Fibroblast of mammary gland (primary cell): ENCODE measurements around the gene GPX3.
A peak's percentile ranks its signal among the peaks of the same experiment; 100 is the strongest.

Source experiments
- DNase-seq: peaks from one replicate; pipeline ENCODE4 v3.0.0-alpha.2; 2010; ENCODE audit warnings: low read depth
- H3K4me3 ChIP-seq: 2 replicates; pipeline ENCODE4 v1.5.1; 2011; ENCODE audit warnings: low read depth, mild to moderate bottlenecking, low read length, moderate library complexity; ENCODE audit not compliant: control insufficient read depth
- TF ChIP-seq, protein P1 (sequence below): conservative IDR thresholded peaks from 2 replicates; pipeline ENCODE4 v1.5.1; 2011; ENCODE audit warnings: low read depth, low read length, inconsistent platforms; ENCODE audit not compliant: control insufficient read depth, insufficient read depth

The GPX3 gene

DNA sequence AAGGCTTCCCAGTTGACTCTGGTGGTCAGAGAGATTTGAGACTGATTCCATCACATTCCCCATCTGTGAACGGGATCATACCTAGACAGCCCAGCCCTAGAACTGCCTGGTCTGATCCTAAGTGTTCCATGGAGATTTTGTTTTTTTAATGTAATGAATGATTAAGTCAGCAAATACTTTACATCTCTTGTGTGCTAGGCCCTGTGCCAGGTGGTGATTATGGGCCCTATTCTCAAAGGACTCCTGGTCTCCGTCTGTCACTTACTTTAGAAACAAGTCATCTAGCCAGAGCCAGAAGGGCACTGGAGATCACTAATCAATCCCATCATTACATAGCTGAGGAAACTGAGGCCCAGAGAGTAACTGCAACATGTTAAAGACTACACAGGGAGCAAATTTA is 1.1 kb upstream of the GPX3 start:
- TF ChIP-seq, protein P1, sequence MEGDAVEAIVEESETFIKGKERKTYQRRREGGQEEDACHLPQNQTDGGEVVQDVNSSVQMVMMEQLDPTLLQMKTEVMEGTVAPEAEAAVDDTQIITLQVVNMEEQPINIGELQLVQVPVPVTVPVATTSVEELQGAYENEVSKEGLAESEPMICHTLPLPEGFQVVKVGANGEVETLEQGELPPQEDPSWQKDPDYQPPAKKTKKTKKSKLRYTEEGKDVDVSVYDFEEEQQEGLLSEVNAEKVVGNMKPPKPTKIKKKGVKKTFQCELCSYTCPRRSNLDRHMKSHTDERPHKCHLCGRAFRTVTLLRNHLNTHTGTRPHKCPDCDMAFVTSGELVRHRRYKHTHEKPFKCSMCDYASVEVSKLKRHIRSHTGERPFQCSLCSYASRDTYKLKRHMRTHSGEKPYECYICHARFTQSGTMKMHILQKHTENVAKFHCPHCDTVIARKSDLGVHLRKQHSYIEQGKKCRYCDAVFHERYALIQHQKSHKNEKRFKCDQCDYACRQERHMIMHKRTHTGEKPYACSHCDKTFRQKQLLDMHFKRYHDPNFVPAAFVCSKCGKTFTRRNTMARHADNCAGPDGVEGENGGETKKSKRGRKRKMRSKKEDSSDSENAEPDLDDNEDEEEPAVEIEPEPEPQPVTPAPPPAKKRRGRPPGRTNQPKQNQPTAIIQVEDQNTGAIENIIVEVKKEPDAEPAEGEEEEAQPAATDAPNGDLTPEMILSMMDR, result no peak
- DNase-seq, result no peak
- no peak overlapping the region for H3K4me3 ChIP-seq

DNA sequence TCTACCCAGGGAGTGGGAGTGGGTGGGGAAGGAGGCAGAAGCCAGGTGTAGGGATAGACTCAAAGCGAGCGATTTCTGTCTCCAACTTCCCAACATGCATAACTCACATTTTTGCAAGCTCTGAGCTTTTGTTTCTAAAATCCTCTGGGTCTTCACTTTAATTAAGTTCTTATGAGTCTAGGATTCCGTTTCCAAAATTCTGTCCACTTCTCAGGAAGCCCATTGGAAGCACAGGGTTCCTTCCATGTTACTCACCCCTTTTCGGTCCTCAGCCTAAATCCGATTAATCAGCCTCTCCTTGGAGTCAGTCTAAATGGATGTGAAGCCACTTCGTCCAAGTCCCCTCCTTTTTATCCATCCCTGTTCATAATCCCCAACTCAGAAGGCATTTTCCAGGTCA is 1.4 kb downstream of the GPX3 start:
- DNase-seq, result no peak
- H3K4me3 ChIP-seq, result no peak overlapping the region
- TF ChIP-seq, protein P1, result no peak

DNA sequence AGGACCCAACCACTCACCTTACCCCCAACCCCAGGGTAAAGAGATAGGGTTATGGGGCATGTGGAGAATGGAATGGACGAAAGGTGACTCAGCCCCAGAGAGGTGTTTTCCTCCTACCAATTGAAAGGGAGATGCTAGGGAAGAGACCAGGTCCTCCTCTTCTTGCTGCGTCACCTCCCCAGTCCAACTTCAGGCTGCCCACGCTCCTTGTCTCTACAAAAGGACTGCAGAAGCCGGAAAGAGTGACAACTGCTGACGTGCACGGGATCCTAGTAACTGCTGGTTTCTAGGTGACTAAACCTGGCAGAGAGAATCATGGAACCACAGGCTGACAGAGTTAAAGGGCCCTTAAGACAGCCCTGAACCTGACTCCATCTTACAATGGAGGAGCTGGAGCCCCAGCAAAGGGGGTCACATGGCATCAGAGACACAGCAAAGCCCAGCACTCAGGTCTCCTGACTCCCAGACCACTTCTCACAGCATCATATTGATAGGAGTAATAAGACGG is 2.2 kb downstream of the GPX3 start:
- H3K4me3 ChIP-seq, result no peak overlapping the region
- DNase-seq, result peak; percentile 63
- TF ChIP-seq, protein P1, result no peak

DNA sequence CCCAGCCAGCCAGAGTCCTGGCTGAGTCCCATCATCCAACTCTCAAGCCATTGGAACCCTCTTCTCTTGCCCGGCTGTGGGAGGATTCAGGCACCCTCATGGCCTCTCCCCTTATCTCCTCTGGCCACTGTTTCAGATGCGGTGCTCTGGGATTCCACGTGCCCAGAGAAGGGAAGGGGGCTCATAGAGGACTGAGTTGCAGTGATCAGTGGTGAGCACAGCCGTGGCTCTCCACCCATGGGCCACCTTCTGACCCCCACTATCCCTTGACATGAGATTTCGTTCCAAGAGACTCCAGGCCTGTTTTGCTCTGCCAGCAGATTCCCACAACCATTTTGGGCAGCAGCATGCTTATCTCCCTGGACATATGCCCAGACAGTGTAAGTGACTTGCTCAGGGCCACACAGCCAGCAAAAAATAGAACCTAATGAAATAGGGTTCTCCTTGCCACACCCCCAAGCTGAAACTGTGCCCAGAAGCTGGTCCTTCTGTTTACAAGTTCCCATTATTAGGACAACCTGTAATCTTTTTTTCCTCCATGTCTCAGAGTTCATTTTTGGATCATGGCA is 2.7 kb downstream of the GPX3 start:
- no peak overlapping the region for H3K4me3 ChIP-seq
- TF ChIP-seq, protein P1, result no peak
- peak; percentile 48 for DNase-seq

DNA sequence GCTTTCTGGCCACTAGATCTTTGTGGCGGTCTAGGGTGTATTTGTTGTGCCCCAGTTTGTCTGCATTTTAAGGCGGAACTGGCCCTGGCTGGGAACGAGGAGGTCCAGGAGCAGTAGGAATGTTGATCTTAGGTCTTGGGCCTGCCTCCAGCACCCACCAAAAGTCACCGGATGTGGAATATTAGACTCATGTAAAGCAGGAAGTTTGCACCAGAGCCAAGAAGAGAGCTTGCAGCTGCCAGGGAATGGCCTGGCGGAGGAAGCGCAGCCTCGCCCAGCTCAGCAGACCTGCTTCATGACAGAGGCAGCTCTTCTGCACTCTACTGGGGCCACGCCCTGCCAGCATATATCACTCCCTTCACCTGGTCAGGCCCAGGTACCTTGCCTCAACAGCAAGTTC is 3.3 kb downstream of the GPX3 start:
- H3K4me3 ChIP-seq, result no peak overlapping the region
- DNase-seq, result peak; percentile 74
- TF ChIP-seq, protein P1, result no peak

DNA sequence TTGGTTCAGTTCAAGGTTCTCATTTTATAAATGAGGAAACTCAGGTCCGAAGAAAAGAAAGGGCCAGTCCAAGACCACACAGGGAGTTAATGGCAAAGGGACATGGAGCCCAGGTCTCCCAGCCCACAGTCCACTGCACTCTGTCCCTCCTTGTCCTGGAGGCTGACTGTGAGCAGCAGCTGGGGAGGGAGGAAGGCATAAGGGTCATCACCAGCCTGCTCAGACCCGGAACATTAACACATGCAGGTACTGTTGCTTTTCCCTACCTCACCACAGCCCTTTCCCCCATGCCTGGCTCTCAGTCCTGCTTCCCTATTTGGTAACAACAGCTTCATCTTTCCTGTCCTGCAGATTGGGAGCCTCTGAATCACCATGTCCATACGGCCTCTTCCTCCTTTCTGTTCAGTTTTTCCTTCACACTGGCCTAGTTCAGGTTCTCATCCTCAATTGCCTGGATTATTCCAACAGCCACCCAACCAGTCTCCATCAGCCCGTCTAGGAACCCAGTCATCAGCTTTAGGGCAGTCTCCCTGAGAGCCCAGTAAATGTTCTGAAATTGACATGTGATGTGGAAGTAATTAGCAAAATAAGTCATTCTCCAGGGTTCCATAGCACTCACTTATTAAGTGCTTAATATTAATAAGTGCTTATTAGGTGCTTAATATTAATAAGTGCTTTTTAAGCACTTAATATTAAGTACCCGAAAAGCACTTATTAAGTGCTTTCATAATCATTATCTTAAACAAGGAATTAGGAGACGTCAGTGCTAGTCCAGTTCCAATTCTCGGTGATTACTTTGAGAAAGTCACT is 4.3 kb downstream of the GPX3 start:
- DNase-seq, result no peak
- TF ChIP-seq, protein P1, result no peak

More for the DNA sequence above, 4.3 kb downstream of the GPX3 start:
- H3K4me3 ChIP-seq, result no peak overlapping the region
